CD14-positive monocyte (primary cell): ENCODE data around the gene GPC6. TPM values are rescaled to one million over a fixed set of nuclear protein-coding genes. Genes with fewer than 3 reads are reported as not detected.

Source experiments
- DNase-seq, 3 donors: peaks; one replicate each; pipeline ENCODE4 v3.0.0-alpha.2; 2011 to 2022
- H2AFZ ChIP-seq: 2 replicates; pipeline ENCODE4 v1.6.0; 2012; ENCODE audit warnings: mild to moderate bottlenecking, low read depth, low read length, inconsistent platforms; ENCODE audit not compliant: insufficient read depth, poor library complexity, severe bottlenecking
- H3K27ac ChIP-seq, 2 donors: 1 replicate in 1 of 2; 2 replicates in 1 of 2; pipeline ENCODE4 v1.5.1; 2012 to 2013; ENCODE audit warnings: low read length in 2 of 2, control low read depth in 1 of 2, inconsistent platforms in 1 of 2, low read depth in 1 of 2, mild to moderate bottlenecking in 1 of 2
- H3K27me3 ChIP-seq, 2 donors: one replicate each; pipeline versions ENCODE4 v1.6.0 to v1.6.1; 2011 to 2013; ENCODE audit warnings: low read length in 2 of 2; ENCODE audit not compliant: control insufficient read depth in 2 of 2, insufficient read depth in 2 of 2
- H3K36me3 ChIP-seq, 2 donors: replicated peaks in 1 of 2; 1 replicate in 1 of 2; 2 replicates in 1 of 2; pipeline versions ENCODE4 v1.5.1 to v1.6.1; 2012 to 2013; ENCODE audit warnings: low read length in 2 of 2, control low read depth in 1 of 2, inconsistent platforms in 1 of 2, mild to moderate bottlenecking in 1 of 2; ENCODE audit not compliant: insufficient read depth in 2 of 2, control insufficient read depth in 1 of 2
- H3K4me1 ChIP-seq, 2 donors: 1 replicate in 1 of 2; 2 replicates in 1 of 2; pipeline versions ENCODE4 v1.5.1 to v1.6.1; 2012 to 2013; ENCODE audit warnings: low read length in 2 of 2, control low read depth in 1 of 2, inconsistent platforms in 1 of 2, mild to moderate bottlenecking in 1 of 2, moderate library complexity in 1 of 2; ENCODE audit not compliant: insufficient read depth in 2 of 2, control insufficient read depth in 1 of 2
- H3K4me2 ChIP-seq: replicated peaks from 2 replicates; pipeline ENCODE3; 2012; ENCODE audit warnings: low read length, moderate library complexity, mild to moderate bottlenecking; ENCODE audit not compliant: poor library complexity, severe bottlenecking; ENCODE audit errors: extremely low read depth
- H3K4me3 ChIP-seq, 3 experiments: fragments of 200-600 bp in 1 of 3; sonication (generic) in 1 of 3; replicated peaks in 1 of 3; 1 replicate in 2 of 3; 2 replicates in 1 of 3; pipeline ENCODE4 v1.5.1; 2011 to 2013; ENCODE audit warnings: low read length in 3 of 3, mild to moderate bottlenecking in 3 of 3, control low read depth in 2 of 3, low read depth in 2 of 3, inconsistent platforms in 1 of 3, moderate library complexity in 1 of 3
- H3K79me2 ChIP-seq: 2 replicates; pipeline ENCODE4 v1.6.0; 2012; ENCODE audit warnings: mild to moderate bottlenecking, control low read depth, inconsistent platforms, low read length, moderate library complexity; ENCODE audit not compliant: insufficient read depth
- H3K9ac ChIP-seq: 2 replicates; pipeline ENCODE4 v1.6.0; 2017; ENCODE audit warnings: low read length, mild to moderate bottlenecking; ENCODE audit not compliant: insufficient read depth, poor library complexity, severe bottlenecking
- H3K9me3 ChIP-seq, 2 donors: replicated peaks in 1 of 2; 1 replicate in 1 of 2; 2 replicates in 1 of 2; pipeline versions ENCODE4 v1.5.1 to v1.6.1; 2012 to 2013; ENCODE audit warnings: low read length in 2 of 2, control low read depth in 1 of 2; ENCODE audit not compliant: control insufficient read depth in 1 of 2, insufficient read depth in 1 of 2
- H4K20me1 ChIP-seq: 2 replicates; pipeline ENCODE4 v1.6.0; 2012; ENCODE audit warnings: mild to moderate bottlenecking, low read length, control low read depth, moderate library complexity; ENCODE audit not compliant: insufficient read depth
- H3K27ac Mint-ChIP-seq, 7 donors: one replicate each; pipeline ENCODE4 v1.8.0; 2020; ENCODE audit warnings: mild to moderate bottlenecking in 7 of 7, mixed read lengths in 7 of 7, moderate library complexity in 6 of 7, inconsistent platforms in 2 of 7
- H3K27me3 Mint-ChIP-seq, 3 donors: one replicate each; pipeline ENCODE4 v1.8.0; 2021 to 2022; ENCODE audit warnings: low read depth in 3 of 3, mild to moderate bottlenecking in 3 of 3, mixed read lengths in 3 of 3, moderate library complexity in 3 of 3, inconsistent platforms in 1 of 3
- H3K36me3 Mint-ChIP-seq, 2 donors: one replicate each; pipeline ENCODE4 v1.8.0; 2020; ENCODE audit warnings: mixed read lengths in 2 of 2, inconsistent platforms in 1 of 2, mild to moderate bottlenecking in 1 of 2
- H3K4me1 Mint-ChIP-seq: one replicate; pipeline ENCODE4 v1.8.0; 2020; ENCODE audit warnings: mild to moderate bottlenecking, mixed read lengths
- H3K4me3 Mint-ChIP-seq, 2 donors: one replicate each; pipeline ENCODE4 v1.8.0; 2020; ENCODE audit warnings: mild to moderate bottlenecking in 2 of 2, mixed read lengths in 2 of 2, moderate library complexity in 1 of 2
- H3K9me3 Mint-ChIP-seq, 7 donors: one replicate each; pipeline ENCODE4 v1.8.0; 2020 to 2022; ENCODE audit warnings: mixed read lengths in 7 of 7, mild to moderate bottlenecking in 6 of 7, moderate library complexity in 6 of 7, inconsistent platforms in 2 of 7
- CTCF ChIP-seq: fragments of 200-600 bp; IDR thresholded peaks from one replicate; pipeline ENCODE4 v1.8.0; 2022; ENCODE audit warnings: antibody characterized with exemption, mild to moderate bottlenecking
- WGBS: methylation state at CpG from one replicate; pipeline ENCODE4 v1.1.5; 2013; ENCODE audit warnings: missing lambda C conversion rate; ENCODE audit not compliant: insufficient coverage; 5-methylcytosine and 5-hydroxymethylcytosine counted together
- intact Hi-C, 2 donors: fragments of 100-400 bp; cut with micrococcal nuclease; formaldehyde crosslinking; loops; one replicate each; pipeline versions ENCODE4 v1.15.0 to v1.15.1; 2023
- polyA plus RNA-seq, 3 donors: library from polyadenylated mRNA; depleted of rRNA in 1 of 3; unstranded in 2 of 3; stranded (reverse) in 1 of 3; fragments of 300-500 nt in 2 of 3; fragments of >200 nt in 1 of 3; fragmentation: Illumina TruSeq in 2 of 3; gene quantifications; 1 replicate in 2 of 3; 2 replicates in 1 of 3; pipeline ENCODE4 v1.2.3, GENCODE V29; 2012 to 2021

Gene GPC6
- polyA plus RNA-seq, 3 donors: not detected

GRCh38 chr13:93872786-93873347, 646.3 kb downstream of the GPC6 start:
- Histone ChIP-seq H3K9me3 (no peaks in the 10 kb centered on the region), H3K9ac (no peak overlapping the region), H3K27me3 (no peaks in the 10 kb centered on the region), H3K4me1 (no peaks in the 10 kb centered on the region), H3K36me3 (no peaks in the 10 kb centered on the region), H2AFZ (no peak overlapping the region), H3K27ac (no peak overlapping the region), H3K4me3 (no peak overlapping the region), H3K79me2 (no peaks in the 10 kb centered on the region), H4K20me1 (no peaks in the 10 kb centered on the region), H3K4me2 (no peak overlapping the region)
- Mint-ChIP-seq H3K27ac (no peak overlapping the region), H3K9me3 (peaks cover 0 to 7% (median 5%) of the 10 kb centered on the region in 7 donors), H3K27me3 (peaks cover 0 to 3% (median 0%) of the 10 kb centered on the region in 3 donors), H3K4me1 (no peaks in the 10 kb centered on the region), H3K4me3 (no peak overlapping the region), H3K36me3 (no peaks in the 10 kb centered on the region)
- WGBS: 80% methylated on average over 1 of the region's 2 CpGs
- no peak for DNase-seq
- intact Hi-C loops: no loop called here
- TF ChIP-seq CTCF: no peak

- Mint-ChIP-seq H3K4me3 (no peak overlapping the region), H3K9me3 (peaks cover 0 to 10% (median 6%) of the 10 kb centered on the region in 7 donors), H3K4me1 (no peaks in the 10 kb centered on the region), H3K36me3 (no peaks in the 10 kb centered on the region), H3K27ac (no peak overlapping the region), H3K27me3 (peaks cover 0 to 3% (median 0%) of the 10 kb centered on the region in 3 donors)
- H3K79me2 ChIP-seq: no peaks in the 10 kb centered on the region
- H3K27me3 ChIP-seq: no peaks in the 10 kb centered on the region
- no peak overlapping the region for H3K4me3 ChIP-seq
- TF ChIP-seq CTCF: no peak
- H4K20me1 ChIP-seq: no peaks in the 10 kb centered on the region
- no CpG with 5 or more reads among the region's 1 CpG for WGBS
- H3K27ac ChIP-seq: no peak overlapping the region
- H3K4me1 ChIP-seq: no peaks in the 10 kb centered on the region
- H3K9ac ChIP-seq: no peak overlapping the region
- DNase-seq: no peak
- H3K4me2 ChIP-seq: no peak overlapping the region
- intact Hi-C loops: no loop called here
- no peak overlapping the region for H2AFZ ChIP-seq
- peaks cover 4 to 6% of the 10 kb centered on the region in 2 donors for H3K9me3 ChIP-seq
- no peaks in the 10 kb centered on the region for H3K36me3 ChIP-seq
Observed at GRCh38 chr13:93875547-93875946, 648.9 kb downstream of the GPC6 start.
